GM18507 (cell line): Measurements from ENCODE around the gene PBX2.
A peak's percentile ranks its signal among the peaks of the same experiment; 100 is the strongest.
"Not testable (repeated sequence)": the region's sequence is repeated elsewhere in the genome, so short reads cannot be mapped to it uniquely, and the experiment has no call there.

Source experiments
- DNase-seq: peaks from one replicate; pipeline ENCODE4 v3.0.0; 2011; ENCODE audit warnings: low read depth; ENCODE audit not compliant: insufficient read length; ENCODE audit errors: extremely low spot score
- FAIRE-seq: peaks from 2 replicates; lab custom pipeline; 2011; peaks lifted over from hg19 to GRCh38; lab: Jason Lieb, UNC

PBX2 gene

DNA sequence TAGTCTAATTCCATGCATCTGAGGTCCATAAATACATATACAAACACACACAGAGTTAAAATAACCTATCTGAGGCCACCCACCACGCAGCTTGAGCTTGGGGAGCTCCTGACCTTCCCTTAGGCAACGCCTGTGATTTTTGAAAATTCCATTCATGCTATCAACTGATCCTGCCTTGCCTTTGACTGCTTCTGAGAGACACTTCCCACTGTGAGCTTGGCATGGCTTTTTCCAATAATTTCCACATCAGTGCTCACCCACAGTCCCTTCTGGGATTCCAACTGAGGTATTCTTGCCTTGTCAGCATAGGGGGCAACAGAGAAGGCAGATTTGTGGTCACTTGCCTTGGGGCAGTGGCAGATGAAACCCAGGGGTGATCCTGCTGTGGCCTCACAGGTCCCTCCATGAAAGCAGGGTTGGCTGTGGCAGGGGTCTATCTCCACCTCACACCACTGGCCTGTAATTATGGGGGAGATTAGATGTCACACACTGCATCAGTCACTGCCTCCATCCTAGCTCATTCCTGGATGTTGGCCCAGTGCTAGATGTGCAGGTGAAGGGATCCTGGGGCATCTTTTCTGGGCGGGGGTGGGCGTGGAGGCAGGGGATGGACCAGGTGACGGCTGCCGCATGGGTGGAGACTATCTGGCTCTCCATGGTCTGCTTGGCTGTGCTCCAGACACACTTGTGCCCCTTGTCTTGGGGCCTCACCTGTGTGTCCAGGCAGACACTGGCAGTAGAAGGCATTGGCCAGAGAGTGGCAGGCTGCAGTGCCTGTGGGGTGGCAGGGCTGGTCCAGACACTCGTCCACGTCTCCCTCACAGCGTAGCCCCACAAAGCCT lies 13.6 kb upstream of the PBX2 start:
- FAIRE-seq (no peak), DNase-seq (no peak)

GRCh38 chr6:32202186-32202585 lies 12.2 kb upstream of the PBX2 start:
- DNase-seq (no peak), FAIRE-seq (no peak)

DNA sequence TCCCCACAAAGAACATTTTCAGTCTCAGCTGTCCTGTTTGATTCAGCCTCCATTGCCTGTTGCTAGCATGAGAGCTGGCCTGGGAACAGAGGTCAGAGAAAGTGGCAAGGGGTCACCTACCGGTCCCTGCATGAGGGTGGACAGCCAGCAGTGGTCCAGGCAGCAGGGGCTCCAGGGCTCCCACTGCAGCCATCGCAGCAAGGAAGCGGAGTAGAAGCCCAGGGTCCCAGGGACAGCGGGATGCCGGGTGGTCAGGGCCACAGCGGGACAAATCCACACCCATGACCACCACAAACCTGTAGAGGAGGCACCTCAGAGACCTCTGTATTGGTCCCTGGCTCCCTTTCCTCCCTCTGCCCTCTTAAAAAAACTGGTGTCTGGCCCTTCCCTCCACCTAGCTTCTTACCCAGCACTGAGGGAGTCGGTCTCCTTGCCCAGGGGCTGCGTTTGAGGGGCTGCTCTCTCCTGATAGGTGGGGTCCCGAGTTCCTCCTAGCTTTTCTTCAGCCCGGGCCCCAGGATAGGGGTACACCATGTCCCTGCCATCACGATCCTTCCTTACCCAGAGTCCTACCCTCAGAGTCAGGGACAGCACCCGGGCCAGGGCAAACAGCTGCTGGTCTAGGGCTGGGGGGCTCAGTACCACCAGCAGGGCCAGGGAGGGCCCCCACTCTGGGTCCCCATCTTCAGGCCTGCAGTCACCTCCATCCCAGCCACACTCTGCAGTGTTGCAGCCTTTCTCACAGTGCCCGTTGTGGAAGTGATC lies 10.9 kb upstream of the PBX2 start:
- FAIRE-seq (no peak), DNase-seq (no peak)

GRCh38 chr6:32198866-32199265 lies 8.9 kb upstream of the PBX2 start:
- DNase-seq (no peak), FAIRE-seq (no peak)

- FAIRE-seq (no peak), DNase-seq (no peak)
Measured at GRCh38 chr6:32198345-32198696, 8.3 kb upstream of the PBX2 start.

GRCh38 chr6:32196682-32197616 lies 6.9 kb upstream of the PBX2 start:
- DNase-seq, result no peak
- no peak for FAIRE-seq

DNA sequence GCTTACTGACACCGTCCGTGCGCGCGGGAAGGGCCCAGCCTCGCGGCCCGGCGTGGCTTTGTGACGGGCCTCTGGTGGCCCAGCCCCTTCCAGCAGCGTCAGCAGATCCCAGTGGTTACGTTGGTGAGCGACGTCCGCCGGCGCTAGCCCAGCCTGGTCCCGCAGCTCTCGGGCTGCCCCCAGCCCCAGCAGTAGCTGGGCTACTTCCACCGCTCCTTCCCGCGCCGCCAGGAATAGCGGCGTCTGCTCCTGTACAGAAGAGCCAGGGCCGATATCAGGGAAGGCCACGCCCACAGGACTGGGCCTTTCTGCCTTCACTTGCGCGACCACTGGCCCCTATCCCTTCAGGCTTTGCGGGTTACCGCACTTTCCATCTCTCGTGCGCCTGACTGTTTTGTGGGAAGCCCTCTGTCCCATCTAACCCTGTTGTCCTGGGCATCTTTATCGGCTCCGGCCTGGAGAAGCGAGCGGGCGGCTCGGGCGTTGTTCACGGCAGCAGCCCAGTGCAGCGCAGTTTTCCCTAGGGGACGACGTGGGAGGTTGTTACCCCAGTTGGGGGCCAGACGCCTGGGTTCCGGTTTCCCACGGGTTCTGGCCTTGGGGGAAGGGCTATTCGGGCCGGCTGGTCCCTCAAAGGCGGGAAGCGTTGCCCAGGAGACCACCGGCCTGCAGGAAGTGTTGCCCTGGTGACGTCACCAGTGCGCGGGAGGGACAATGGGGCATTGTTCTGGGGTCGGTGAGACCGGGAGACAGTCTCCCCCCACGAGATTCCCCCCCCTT lies 6.1 kb upstream of the PBX2 start:
- peak; percentile 73 for FAIRE-seq
- DNase-seq, result peak; percentile 58

DNA sequence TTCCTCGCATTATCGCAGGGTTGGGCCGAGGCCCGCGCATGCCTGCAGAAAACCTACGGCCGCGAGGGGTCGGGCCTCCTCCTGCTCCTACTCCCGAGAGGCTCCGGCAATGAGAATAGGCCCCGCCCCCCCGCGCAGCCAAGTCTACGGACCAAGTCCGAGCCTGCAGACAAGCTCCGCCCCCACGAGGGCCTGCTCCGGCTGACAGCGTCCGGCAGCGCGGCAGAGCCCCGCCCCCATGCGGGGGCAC lies 5.6 kb upstream of the PBX2 start:
- DNase-seq (peak; percentile 87), FAIRE-seq (peak; percentile 99)

DNA sequence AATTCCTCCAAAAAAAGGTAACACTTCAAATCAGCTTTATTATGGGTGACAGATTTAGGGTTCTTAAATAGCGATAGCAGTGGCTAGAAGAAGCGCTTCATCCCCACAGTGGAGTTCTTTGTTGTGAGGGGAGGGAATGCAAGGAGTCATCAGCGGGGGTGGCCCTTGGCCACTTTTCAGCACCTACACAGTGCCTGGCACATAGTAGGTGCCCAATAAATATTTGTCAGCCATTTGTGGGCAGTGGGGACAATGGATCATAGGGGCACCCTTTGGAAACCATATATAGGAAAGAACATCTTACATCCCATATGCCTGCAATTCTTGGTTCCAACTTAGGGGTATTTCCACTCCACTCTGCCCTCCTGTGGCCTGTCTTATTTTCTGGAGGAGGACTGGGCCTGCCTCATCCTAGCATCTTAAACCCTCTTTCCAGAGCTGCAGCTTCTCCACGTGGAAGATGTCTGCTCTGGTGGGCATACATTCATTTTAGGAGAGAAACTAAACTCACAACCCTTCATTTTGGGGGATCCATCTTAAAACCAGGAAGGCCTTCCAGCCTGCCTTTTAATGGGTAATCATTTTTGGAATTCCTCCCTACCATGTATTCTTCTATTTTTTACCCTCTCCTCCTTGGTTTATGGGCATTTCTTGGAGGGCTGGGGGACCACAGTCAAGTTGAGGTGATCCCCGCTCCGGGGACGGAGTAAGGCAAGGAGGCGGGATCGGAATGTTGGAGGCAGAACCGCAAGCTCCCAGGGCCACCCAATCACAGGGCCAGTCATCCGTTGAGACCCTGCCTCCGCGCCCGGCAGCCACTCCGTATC lies 5.0 kb upstream of the PBX2 start:
- DNase-seq, result no peak
- peak; percentile 66 for FAIRE-seq

DNA sequence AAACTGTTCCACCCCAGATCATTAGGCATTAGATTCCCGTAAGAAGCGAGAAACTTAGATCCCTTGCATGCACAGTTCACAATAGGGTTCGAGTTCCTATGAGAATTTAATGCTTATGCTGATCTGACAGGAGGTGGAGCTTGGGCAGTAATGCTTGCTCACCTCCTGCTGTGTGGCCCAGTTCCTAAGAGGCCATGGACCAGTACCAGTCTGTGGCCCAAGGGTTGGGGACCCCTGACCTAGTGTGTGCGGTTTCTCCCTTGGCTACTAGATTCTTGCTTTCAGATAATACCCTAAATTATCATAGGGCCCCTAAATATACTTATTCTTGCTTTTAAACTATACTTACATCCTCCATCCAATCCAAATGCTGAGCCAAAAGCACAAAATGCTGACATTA lies 4.4 kb upstream of the PBX2 start:
- DNase-seq (no peak), FAIRE-seq (no peak)

DNA sequence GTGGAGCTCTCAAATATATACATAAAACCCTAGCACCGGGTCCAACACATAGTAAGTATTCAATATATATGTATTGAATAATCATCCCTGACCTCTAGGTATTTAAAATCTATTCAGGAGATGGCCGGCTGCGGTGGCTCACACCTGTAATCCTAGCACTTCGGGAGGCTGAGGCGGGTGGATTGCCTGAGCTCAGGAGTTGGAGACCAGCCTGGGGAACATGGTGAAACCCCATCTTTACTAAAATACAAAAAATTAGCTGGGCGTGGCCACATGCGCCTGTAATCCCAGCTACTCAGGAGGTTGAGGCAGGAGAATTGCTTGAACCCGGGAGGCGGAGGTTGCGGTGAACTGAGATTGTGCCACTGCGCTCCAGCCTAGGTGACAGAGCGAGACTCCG lies 3.1 kb upstream of the PBX2 start:
- not testable (repeated sequence) for DNase-seq, FAIRE-seq

DNA sequence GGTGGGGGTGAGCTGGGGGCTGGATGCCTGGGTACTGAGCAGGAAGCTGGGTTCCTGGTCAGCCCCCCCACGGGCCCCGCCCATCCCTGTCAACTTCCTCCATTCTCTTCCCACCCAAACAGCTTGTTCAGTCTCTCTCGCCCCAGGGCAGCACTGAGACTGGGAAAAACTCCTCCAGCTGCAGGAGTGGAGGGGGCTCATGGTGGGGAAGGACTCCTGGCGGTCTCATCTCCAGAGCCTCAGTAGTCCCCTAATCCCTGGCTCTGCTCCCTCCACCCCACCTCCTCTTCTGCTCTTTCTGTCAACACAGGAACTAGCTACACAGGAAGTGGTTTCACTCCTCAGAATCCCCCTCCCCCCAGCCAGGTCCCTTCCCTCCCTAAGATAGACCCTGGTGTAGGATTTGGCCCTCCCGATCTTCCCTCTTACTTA lies 2.6 kb upstream of the PBX2 start, which contains the start of gene GPSM3:
GPSM3 (minus strand) TSS at position 36 of the 432 bp plus-strand sequence. CDS start 130 bp downstream, outside the sequence.
- FAIRE-seq, result peak; percentile 75
- no peak for DNase-seq

DNA sequence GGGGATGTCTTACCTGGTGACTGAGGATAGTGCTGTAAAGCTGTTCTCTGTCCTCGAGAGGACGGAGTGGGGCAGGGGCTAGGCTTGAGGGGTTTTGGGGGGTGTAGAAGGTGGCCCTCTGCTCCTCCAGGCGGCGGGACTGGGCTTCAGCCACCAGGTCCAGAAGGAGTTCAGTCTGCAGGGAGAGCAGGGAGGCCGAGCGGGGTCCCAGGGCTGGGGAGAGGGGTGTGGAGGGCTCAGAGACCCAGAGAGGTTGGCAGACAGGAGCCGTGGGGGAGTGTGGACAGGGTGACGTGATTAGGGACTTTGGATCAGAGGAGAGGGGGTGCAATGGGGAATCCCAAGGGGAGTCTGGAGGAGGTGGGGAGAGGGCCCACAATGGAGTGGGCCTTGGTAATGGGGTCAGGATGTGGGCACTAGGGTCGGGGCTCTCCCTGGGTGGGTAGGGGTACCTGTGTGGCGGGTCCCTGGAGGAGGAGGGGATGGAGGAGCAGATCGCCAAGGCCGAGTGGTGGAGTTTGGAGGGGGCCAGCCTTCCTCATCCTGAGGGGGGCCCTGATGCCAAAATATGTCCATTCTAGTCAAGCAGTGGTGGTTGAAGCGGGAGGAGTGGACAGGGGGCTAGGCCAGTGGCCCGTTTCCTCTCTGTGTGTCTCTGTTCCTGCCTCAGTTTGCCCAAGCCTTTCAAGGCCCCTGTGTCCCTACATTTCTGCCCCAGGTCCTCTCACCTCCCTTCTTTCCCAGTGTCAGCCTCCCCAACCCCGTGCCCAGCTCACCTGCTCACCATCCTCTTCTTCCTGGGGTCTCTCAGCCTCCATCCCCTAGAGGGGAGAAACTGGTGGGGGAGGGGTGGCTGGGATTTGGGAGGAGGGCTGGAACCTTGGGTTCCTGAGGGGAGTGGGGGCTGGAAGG lies 1.9 kb upstream of the PBX2 start:
- FAIRE-seq, result no peak
- no peak for DNase-seq

DNA sequence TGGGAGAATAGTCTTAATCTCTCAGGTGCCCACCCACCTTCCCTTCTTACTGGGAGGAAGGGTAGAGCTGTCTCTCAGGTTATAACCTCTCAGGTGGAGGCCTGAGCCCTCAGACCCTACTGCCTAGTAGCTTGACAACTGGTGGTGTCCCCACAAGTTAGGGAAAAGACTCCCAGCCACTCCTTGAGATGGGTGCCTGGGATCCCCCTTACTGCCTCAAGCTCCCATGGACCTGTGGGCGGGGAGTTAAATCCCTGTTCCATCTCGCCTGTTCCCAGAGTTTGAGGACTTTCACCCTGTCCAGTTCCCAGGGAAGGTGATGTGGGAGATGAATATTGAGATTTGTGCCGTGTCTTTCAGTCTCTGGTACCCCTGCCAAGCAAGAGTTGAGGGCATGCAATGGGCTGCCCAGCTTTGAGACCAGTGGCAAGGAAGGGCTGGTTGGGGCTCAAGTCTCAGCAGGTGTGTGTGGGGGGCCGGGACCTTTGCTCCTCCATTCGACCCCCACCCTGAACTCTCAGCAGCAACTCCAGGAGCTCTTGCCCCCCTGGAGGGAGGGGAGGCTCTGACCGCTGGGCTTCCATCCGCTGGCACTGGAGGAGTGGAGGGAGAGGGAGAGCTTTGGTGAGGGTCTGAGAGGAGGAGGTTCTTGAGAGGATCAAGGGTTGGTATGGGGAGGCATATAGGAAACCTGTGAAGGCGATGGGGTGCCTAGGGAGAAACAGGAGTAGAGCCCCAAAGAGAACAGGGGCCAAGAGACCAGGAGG lies 1.1 kb upstream of the PBX2 start:
- FAIRE-seq, result no peak
- DNase-seq, result no peak

- no peak for FAIRE-seq
Measured at GRCh38 chr6:32189742-32190053, 304 bp downstream of the PBX2 start.

DNA sequence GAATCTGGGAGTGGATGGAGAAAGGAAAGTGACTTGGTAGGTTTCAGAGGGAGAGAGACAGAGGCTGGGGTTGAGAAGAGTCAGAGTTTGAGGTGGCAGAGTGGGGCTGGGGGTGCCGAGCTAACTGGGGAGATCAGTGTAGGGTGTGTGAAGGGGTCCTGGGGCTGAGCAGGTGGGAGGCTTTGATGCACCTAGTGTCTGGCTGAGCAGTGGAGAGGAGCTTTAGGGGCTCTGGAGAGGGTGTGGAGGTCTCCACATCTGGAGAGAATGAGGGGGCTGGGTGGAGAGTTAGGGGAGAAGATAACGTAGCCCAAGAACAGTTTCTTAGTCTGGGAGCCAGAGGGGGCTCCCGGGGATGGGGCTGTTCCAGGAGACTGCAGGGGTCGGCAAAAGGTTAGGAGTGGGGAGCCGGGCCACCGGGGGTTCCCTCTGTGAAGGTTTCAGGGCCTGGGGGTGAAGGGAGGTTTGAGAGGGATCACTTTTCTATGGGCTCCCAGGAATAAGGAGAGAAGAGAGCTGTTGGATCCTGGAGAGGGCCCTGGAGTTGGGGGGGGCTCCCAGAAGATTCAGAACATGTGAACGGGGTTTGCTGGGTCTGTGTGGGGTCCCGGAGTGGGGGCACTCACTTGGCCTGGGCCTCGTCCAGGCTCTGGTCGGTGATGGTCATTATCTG lies 797 bp downstream of the PBX2 start:
- DNase-seq (no peak), FAIRE-seq (no peak)

More at GRCh38 chr6:32189742-32190053, 304 bp downstream of the PBX2 start:
- DNase-seq, result no peak
